ENCODE results near the gene TNPO3.

TNPO3 gene

DNA sequence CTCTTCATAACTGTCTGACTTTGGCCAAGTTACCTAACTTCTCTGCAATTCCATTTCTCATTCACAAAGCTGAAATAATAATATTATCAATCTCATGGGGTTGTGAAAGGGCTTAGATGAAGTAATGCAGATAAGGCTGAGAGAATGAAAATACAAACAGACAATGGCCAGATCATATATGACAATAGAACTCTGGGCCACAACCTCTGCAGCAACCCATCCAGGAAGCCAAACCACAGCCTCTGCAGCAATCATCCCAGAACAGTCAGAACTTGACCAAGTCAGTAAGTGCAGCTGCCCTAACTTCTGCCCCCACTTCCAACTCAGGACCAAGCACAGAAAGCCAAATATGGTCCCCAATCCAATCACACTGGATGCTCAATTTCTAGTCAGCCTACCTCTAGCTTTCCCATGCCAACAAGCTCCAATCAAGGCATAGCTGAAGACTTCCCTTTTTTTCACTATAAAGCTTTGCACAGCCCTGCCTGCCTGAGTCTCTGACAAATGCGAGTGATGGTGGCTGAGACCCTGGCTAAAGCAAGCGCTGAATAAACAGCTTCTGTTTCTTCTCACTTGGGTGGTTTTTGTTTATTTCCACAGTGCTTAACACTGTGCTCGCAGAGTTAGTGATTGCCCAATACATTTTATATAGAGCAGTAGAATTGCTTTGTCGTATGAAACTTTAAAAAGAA, 34.8 kb upstream of the TNPO3 start:
- Histone ChIP-seq H3K9ac (ENCODE audit: low read length) (no peak overlapping the region), H3K4me1 (ENCODE audit: control insufficient read depth, insufficient read depth, low read length) (peaks cover 7% of the 10 kb centered on the region), H3K27me3 (replicated peaks; ENCODE audit: control insufficient read depth, insufficient read depth, low read length) (peaks cover 3% of the 10 kb centered on the region), H3K9me3 (ENCODE audit: control insufficient read depth, low read length) (no peaks in the 10 kb centered on the region), H3K36me3 (ENCODE audit: control insufficient read depth, insufficient read depth, low read length, severe bottlenecking) (no peaks in the 10 kb centered on the region), H3K4me3 (ENCODE audit: low read length) (no peak overlapping the region)
- DNase-seq (ENCODE audit: low read depth), result no peak

DNA sequence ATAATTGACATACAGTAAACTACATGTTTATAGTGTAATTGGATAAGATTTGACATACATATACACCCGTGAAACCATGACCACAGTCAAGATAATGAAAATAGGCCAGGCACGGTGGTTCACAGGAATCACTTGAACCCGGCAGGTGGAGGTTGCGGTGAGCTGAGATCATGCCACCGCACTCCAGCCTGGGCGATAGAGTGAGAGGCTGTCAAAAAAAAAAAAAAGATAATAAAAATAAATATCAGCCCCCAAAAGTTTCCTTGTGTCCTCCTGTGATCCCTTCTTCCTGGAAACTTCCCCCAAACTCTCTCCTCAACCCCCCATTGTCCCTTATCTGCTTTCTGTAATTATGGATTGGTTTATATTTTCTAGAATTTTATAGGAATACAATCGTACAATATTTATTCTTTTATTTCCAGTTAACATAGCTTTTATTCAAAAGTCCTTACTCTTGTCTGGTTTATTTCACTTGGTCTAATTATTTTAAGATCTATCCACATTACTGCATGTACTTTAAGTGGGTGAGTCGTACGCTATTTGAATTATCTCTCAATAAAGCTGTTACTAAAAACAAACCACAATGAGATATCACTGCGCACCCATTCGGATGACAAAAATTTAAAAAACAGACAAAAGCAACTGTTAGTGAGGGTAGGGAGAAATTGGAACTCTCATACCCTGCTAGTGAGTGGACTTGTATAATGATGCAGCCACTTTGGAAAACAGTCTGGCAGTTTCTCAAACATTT, 30.1 kb upstream of the TNPO3 start:
- Histone ChIP-seq H3K4me1 (ENCODE audit: control insufficient read depth, insufficient read depth, low read length) (peaks cover 7% of the 10 kb centered on the region), H3K27me3 (replicated peaks; ENCODE audit: control insufficient read depth, insufficient read depth, low read length) (peaks cover 4% of the 10 kb centered on the region), H3K9ac (ENCODE audit: low read length) (no peak overlapping the region), H3K9me3 (ENCODE audit: control insufficient read depth, low read length) (no peaks in the 10 kb centered on the region), H3K4me3 (ENCODE audit: low read length) (no peak overlapping the region), H3K36me3 (ENCODE audit: control insufficient read depth, insufficient read depth, low read length, severe bottlenecking) (no peaks in the 10 kb centered on the region)
- no peak for DNase-seq (ENCODE audit: low read depth)

DNA sequence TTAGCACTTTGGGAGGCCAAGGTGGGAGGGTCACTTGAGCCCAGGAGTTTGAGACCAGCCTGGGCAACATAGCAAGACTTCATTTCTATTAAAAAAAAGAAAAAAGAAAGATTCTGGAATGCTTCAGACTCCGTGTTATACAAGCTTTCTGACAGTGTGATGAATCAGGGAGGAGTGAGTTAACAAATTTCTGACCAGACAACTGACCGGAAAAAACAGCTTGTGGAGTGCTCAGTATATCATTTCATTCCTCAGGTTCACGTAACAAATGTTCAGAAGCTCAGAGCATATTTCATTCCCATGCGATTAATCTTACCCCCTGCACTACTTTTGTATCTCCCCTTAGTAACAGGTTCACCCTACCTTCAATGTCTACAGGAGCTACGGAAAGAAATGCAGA, 28.6 kb upstream of the TNPO3 start:
- Histone ChIP-seq H3K9me3 (ENCODE audit: control insufficient read depth, low read length) (no peaks in the 10 kb centered on the region), H3K27me3 (replicated peaks; ENCODE audit: control insufficient read depth, insufficient read depth, low read length) (peaks cover 5% of the 10 kb centered on the region), H3K9ac (ENCODE audit: low read length) (no peak overlapping the region), H3K4me1 (ENCODE audit: control insufficient read depth, insufficient read depth, low read length) (no peaks in the 10 kb centered on the region), H3K36me3 (ENCODE audit: control insufficient read depth, insufficient read depth, low read length, severe bottlenecking) (no peaks in the 10 kb centered on the region), H3K4me3 (ENCODE audit: low read length) (no peak overlapping the region)
- DNase-seq (ENCODE audit: low read depth), result no peak

DNA sequence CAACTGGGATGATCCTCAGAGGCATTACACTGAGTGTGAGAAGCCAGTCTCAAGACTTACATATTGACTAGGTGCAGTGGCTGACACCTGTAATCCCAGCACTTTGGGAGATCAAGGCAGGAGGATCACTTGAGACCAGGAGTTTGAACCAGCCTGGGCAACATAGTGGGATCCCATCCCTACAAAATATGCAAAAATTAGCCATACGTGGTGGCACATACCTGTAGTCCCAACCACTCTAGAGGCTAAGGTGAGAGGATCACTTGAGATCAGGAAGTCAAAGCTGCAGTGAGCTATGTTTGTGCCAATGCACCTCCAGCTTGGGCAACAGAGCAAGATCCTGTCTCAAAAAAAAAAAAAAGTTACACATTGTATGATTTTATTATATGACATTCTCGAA, 23.5 kb upstream of the TNPO3 start:
- peaks cover 3% of the 10 kb centered on the region for H3K4me1 ChIP-seq (ENCODE audit: control insufficient read depth, insufficient read depth, low read length)
- H3K36me3 ChIP-seq (ENCODE audit: control insufficient read depth, insufficient read depth, low read length, severe bottlenecking), result no peaks in the 10 kb centered on the region
- H3K4me3 ChIP-seq (ENCODE audit: low read length), result no peak overlapping the region
- H3K9me3 ChIP-seq (ENCODE audit: control insufficient read depth, low read length), result no peaks in the 10 kb centered on the region
- no peak overlapping the region for H3K9ac ChIP-seq (ENCODE audit: low read length)
- DNase-seq (ENCODE audit: low read depth), result no peak
- peaks cover 7% of the 10 kb centered on the region for H3K27me3 ChIP-seq (replicated peaks; ENCODE audit: control insufficient read depth, insufficient read depth, low read length)

DNA sequence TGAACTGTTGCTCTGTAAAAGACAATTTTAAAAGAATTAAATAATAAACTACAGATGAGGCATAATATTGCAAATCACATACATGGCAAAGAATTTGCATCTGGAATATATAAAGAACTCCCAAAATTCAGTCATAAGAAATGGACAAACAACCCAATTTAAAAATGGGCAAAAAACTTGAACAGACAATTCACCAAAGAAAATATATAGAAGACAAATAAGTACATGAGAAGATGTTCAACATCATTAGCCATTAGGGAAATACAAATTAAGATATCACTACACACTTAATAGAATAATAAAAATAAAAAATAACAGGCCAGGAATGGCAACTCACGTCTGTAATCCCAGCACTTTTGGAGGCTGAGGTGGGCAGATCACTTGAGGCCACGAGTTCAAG, 22.0 kb upstream of the TNPO3 start:
- H3K9ac ChIP-seq (ENCODE audit: low read length), result no peak overlapping the region
- H3K9me3 ChIP-seq (ENCODE audit: control insufficient read depth, low read length), result no peaks in the 10 kb centered on the region
- no peaks in the 10 kb centered on the region for H3K36me3 ChIP-seq (ENCODE audit: control insufficient read depth, insufficient read depth, low read length, severe bottlenecking)
- H3K4me1 ChIP-seq (ENCODE audit: control insufficient read depth, insufficient read depth, low read length), result peaks cover 9% of the 10 kb centered on the region
- no peak overlapping the region for H3K4me3 ChIP-seq (ENCODE audit: low read length)
- DNase-seq (ENCODE audit: low read depth), result no peak
- peaks cover 7% of the 10 kb centered on the region for H3K27me3 ChIP-seq (replicated peaks; ENCODE audit: control insufficient read depth, insufficient read depth, low read length)

DNA sequence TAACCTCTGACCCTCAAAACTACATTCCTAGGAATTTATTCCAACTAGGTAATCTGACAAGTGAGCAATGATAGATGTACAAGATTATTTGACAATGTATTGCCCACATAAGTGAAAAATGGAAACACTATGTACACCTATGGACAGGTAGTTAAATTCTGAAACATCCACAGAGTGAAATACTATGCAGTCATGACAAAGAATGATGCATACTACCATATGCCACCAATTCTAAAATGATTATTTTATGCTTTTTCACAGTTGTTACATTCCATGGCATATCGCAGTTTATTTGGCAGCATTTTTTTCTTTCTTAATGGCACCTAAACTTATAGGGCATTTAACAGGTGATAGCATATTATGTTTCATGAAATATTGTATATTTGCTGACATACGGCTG, 20.1 kb upstream of the TNPO3 start:
- peaks cover 5% of the 10 kb centered on the region for H3K27me3 ChIP-seq (replicated peaks; ENCODE audit: control insufficient read depth, insufficient read depth, low read length)
- no peaks in the 10 kb centered on the region for H3K9me3 ChIP-seq (ENCODE audit: control insufficient read depth, low read length)
- no peaks in the 10 kb centered on the region for H3K36me3 ChIP-seq (ENCODE audit: control insufficient read depth, insufficient read depth, low read length, severe bottlenecking)
- no peak for DNase-seq (ENCODE audit: low read depth)
- no peak overlapping the region for H3K4me3 ChIP-seq (ENCODE audit: low read length)
- H3K4me1 ChIP-seq (ENCODE audit: control insufficient read depth, insufficient read depth, low read length), result peaks cover 9% of the 10 kb centered on the region
- H3K9ac ChIP-seq (ENCODE audit: low read length), result no peak overlapping the region

DNA sequence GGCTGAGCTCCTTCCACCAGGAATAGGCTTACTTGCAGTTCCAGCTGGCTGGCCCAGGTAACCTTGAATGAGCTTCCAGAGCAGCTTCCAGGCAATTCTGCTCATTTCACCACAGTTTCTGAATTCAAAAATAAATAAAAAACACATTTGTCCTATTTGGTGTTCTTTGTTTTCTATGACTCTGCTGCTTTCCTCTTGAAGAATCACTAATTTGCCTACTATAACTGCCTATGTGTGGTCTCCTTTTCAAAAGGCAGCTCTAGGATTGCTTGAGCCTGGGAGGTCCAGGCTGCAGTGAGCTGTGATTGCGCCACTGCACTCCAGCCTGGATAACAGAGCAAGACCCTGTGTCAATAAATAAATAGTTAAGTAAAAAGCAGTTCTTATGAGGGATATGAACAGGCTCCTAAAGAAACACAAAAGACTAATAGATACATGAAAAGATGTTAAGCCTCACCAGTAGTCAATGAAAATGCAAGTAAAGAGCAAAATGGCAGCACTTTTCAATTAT, 19.5 kb upstream of the TNPO3 start:
- Histone ChIP-seq H3K4me3 (ENCODE audit: low read length) (no peak overlapping the region), H3K27me3 (replicated peaks; ENCODE audit: control insufficient read depth, insufficient read depth, low read length) (peaks cover 10% of the 10 kb centered on the region), H3K36me3 (ENCODE audit: control insufficient read depth, insufficient read depth, low read length, severe bottlenecking) (no peaks in the 10 kb centered on the region), H3K9me3 (ENCODE audit: control insufficient read depth, low read length) (no peaks in the 10 kb centered on the region), H3K9ac (ENCODE audit: low read length) (no peak overlapping the region), H3K4me1 (ENCODE audit: control insufficient read depth, insufficient read depth, low read length) (peaks cover 9% of the 10 kb centered on the region)
- no peak for DNase-seq (ENCODE audit: low read depth)

DNA sequence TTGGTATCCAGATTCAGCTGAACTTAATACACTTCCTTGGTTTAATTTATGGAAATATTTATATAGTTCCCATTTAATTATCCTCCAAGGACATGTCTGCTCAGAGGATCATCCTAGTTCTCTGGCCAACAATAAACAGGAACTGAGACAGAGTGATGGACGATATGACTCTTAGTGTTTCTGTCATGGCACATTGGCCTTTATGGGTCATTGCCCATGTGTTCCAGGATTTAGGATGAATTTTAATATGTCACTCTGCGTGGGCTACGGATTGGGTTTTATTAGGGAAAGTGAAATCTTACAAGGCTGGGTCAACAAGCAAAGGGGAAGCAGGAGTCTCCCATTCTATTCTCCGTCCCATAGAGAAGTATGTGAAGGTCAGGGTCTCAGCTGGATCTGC, 18.8 kb upstream of the TNPO3 start:
- H3K9ac ChIP-seq (ENCODE audit: low read length), result no peak overlapping the region
- DNase-seq (ENCODE audit: low read depth), result no peak
- H3K36me3 ChIP-seq (ENCODE audit: control insufficient read depth, insufficient read depth, low read length, severe bottlenecking), result no peaks in the 10 kb centered on the region
- H3K4me1 ChIP-seq (ENCODE audit: control insufficient read depth, insufficient read depth, low read length), result peaks cover 9% of the 10 kb centered on the region
- no peaks in the 10 kb centered on the region for H3K9me3 ChIP-seq (ENCODE audit: control insufficient read depth, low read length)
- no peak overlapping the region for H3K4me3 ChIP-seq (ENCODE audit: low read length)
- peaks cover 12% of the 10 kb centered on the region for H3K27me3 ChIP-seq (replicated peaks; ENCODE audit: control insufficient read depth, insufficient read depth, low read length)

DNA sequence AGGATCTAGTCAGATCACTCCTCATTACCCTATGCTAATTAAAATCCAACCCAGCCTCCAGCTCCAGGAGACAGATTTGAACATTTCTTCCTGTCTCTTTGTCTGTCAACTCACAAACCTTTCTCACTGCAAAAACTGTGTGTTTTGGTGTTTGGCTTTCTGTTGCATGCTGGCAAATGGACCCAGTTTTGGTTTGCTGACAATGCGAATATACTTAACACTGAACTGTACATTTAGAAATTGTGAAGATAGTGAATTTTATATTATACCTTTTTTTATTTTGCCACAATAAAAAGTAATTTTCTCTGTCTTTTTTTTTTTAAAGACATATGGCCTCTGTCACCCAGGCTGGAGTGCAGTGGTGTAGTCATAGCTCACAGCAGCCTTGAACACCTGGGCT, 18.3 kb upstream of the TNPO3 start:
- H3K9ac ChIP-seq (ENCODE audit: low read length), result no peak overlapping the region
- H3K36me3 ChIP-seq (ENCODE audit: control insufficient read depth, insufficient read depth, low read length, severe bottlenecking), result no peaks in the 10 kb centered on the region
- no peaks in the 10 kb centered on the region for H3K9me3 ChIP-seq (ENCODE audit: control insufficient read depth, low read length)
- H3K4me1 ChIP-seq (ENCODE audit: control insufficient read depth, insufficient read depth, low read length), result peaks cover 9% of the 10 kb centered on the region
- no peak for DNase-seq (ENCODE audit: low read depth)
- H3K27me3 ChIP-seq (replicated peaks; ENCODE audit: control insufficient read depth, insufficient read depth, low read length), result peaks cover 9% of the 10 kb centered on the region
- no peak overlapping the region for H3K4me3 ChIP-seq (ENCODE audit: low read length)

DNA sequence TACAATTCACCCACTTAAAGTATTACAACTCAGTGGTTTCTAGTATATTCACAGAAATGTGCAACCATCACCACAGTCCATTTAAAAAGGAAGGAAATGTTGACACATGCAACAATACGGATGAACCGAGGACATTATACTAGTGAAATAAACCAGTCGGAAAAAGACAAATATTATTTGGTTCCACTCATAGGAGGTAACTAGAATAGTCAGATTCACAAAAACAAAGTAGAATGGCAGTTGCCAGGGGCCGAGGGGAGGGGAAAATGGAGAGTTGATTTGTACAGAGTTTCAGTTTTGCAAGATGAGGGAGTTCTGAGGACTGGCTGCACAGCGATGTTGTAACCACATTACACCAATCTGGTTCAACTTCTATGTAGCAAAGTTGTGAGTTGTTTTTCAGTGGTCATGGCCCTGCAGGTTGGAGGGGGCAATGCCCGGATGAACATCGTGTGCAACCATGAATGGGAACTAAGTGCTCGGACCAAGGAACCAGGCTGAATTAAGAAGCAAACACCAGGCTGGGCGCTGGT, 17.6 kb upstream of the TNPO3 start:
- Histone ChIP-seq H3K4me3 (ENCODE audit: low read length) (no peak overlapping the region), H3K27me3 (replicated peaks; ENCODE audit: control insufficient read depth, insufficient read depth, low read length) (peaks cover 9% of the 10 kb centered on the region), H3K9ac (ENCODE audit: low read length) (no peak overlapping the region), H3K36me3 (ENCODE audit: control insufficient read depth, insufficient read depth, low read length, severe bottlenecking) (no peaks in the 10 kb centered on the region), H3K4me1 (ENCODE audit: control insufficient read depth, insufficient read depth, low read length) (peaks cover 12% of the 10 kb centered on the region), H3K9me3 (ENCODE audit: control insufficient read depth, low read length) (no peaks in the 10 kb centered on the region)
- DNase-seq (ENCODE audit: low read depth), result no peak

DNA sequence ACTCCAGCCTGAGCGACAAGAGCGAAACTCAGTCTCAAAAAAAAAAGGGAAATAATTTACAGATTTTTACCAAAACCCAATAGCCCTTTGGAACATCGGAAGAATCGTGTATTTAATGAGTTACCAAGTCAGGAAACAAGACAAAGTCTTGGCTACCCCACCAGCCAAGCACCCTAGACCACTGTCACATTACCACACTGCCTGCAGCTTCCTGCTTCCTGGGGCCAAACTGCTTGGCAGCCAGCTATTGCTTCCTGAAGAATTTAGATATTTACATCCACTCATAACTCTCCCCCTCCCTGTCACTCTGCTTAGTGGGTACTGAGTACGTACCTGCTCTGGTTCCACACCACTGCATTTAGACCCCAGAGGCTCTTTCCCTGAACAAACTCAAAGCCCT, 14.1 kb upstream of the TNPO3 start:
- DNase-seq (ENCODE audit: low read depth), result no peak
- H3K4me3 ChIP-seq (ENCODE audit: low read length), result no peak overlapping the region
- H3K4me1 ChIP-seq (ENCODE audit: control insufficient read depth, insufficient read depth, low read length), result peaks cover 25% of the 10 kb centered on the region
- no peaks in the 10 kb centered on the region for H3K9me3 ChIP-seq (ENCODE audit: control insufficient read depth, low read length)
- peaks cover 9% of the 10 kb centered on the region for H3K27me3 ChIP-seq (replicated peaks; ENCODE audit: control insufficient read depth, insufficient read depth, low read length)
- no peak overlapping the region for H3K9ac ChIP-seq (ENCODE audit: low read length)
- no peaks in the 10 kb centered on the region for H3K36me3 ChIP-seq (ENCODE audit: control insufficient read depth, insufficient read depth, low read length, severe bottlenecking)
